SU-DHL-6 (cell line): ENCODE data around the gene DNMT3A.

Source experiments
- H2AFZ ChIP-seq: fragments of 200-600 bp; sonication (generic); 2 replicates; pipeline ENCODE4 v1.6.1; 2014; ENCODE audit warnings: low read depth, mild to moderate bottlenecking, moderate library complexity, mixed read lengths, antibody characterized with exemption, low read length; ENCODE audit not compliant: severe bottlenecking
- H3F3A ChIP-seq: fragments of 200-600 bp; shearing (Covaris generic); 2 replicates; pipeline ENCODE4 v1.6.0; 2016; ENCODE audit warnings: antibody characterized with exemption, mild to moderate bottlenecking; ENCODE audit not compliant: insufficient read depth
- H3K27ac ChIP-seq: fragments of 200-600 bp; sonication (generic); 2 replicates; pipeline ENCODE4 v1.5.1; 2016; ENCODE audit warnings: low read depth, mild to moderate bottlenecking, low read length, moderate library complexity, mixed read lengths
- H3K27me3 ChIP-seq: fragments of 200-600 bp; sonication (generic), shearing (Covaris generic); 2 replicates; pipeline ENCODE4 v1.6.0; 2014; ENCODE audit warnings: mild to moderate bottlenecking, low read length
- H3K36me3 ChIP-seq: fragments of 200-600 bp; sonication (generic); 2 replicates; pipeline ENCODE4 v1.6.1; 2014; ENCODE audit warnings: mild to moderate bottlenecking, low read length, mixed read lengths
- H3K4me2 ChIP-seq: fragments of 300-600, 200-600 bp; shearing (Covaris generic), sonication (generic); 2 replicates; pipeline ENCODE4 v1.6.0; 2014; ENCODE audit warnings: low read length, low read depth, mild to moderate bottlenecking; ENCODE audit not compliant: poor library complexity, severe bottlenecking
- H3K4me3 ChIP-seq: fragments of 200-600 bp; sonication (generic); 2 replicates; pipeline ENCODE4 v1.5.1; 2014; ENCODE audit warnings: antibody characterized with exemption, low read length, mild to moderate bottlenecking, mixed read lengths; ENCODE audit not compliant: insufficient read depth, poor library complexity, severe bottlenecking
- H3K79me2 ChIP-seq: fragments of 200-600 bp; sonication (generic); 2 replicates; pipeline ENCODE4 v1.6.1; 2014; ENCODE audit warnings: mild to moderate bottlenecking, low read length, moderate library complexity; ENCODE audit not compliant: insufficient read depth
- H3K9ac ChIP-seq: fragments of 200-600 bp; sonication (generic); 2 replicates; pipeline ENCODE4 v1.7.0; 2014; ENCODE audit warnings: mild to moderate bottlenecking, low read length
- H3K9me2 ChIP-seq: fragments of 200-600 bp; sonication (generic); replicated peaks from 2 replicates; pipeline ENCODE4 v1.6.1; 2014; ENCODE audit warnings: low read length; ENCODE audit not compliant: insufficient read depth
- H3K9me3 ChIP-seq: fragments of 200-600 bp; sonication (generic); 2 replicates; pipeline ENCODE4 v1.6.1; 2014; ENCODE audit warnings: low read length, mixed read lengths; ENCODE audit not compliant: insufficient read depth
- H4K20me1 ChIP-seq: fragments of 200-600 bp; sonication (generic); 2 replicates; pipeline ENCODE4 v1.6.1; 2014; ENCODE audit warnings: low read depth, mild to moderate bottlenecking, antibody characterized with exemption, low read length, moderate library complexity, mixed read lengths
- EZH2phosphoT487 ChIP-seq: fragments of 200-600 bp; sonication (generic), shearing (Covaris generic); conservative IDR thresholded peaks from 2 replicates; pipeline ENCODE4 v1.6.1; 2018; ENCODE audit warnings: mild to moderate bottlenecking, antibody characterized with exemption, low read length, moderate library complexity, mixed read lengths
- TF ChIP-seq, protein P1 (sequence below): fragments of 200-600 bp; sonication (generic); IDR thresholded peaks from one replicate; pipeline ENCODE4 v1.5.1; 2017; ENCODE audit warnings: antibody characterized with exemption, mild to moderate bottlenecking, low read length, moderate library complexity; ENCODE audit not compliant: insufficient read depth, poor library complexity, severe bottlenecking

The DNMT3A gene

DNA sequence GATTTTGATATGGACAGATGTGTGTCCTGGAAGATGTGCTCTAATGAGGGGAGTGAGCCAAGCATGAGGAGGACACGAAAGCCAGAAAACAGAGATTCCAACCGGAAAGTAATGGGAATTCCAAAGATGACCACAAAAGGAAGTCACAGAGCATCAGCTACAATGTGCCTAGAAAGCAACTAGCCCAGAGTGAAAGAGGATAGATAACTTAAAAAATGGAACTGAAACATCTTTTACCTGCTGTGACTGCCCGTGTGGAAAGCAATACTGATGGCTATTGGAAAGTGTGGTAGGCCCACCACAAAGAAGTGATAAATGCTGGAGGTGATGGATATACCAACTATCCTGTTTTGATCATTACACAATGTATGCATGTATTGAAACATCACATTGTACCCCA is 21.6 kb downstream of the DNMT3A start:
- no peaks in the 10 kb centered on the region for H3K79me2 ChIP-seq

DNA sequence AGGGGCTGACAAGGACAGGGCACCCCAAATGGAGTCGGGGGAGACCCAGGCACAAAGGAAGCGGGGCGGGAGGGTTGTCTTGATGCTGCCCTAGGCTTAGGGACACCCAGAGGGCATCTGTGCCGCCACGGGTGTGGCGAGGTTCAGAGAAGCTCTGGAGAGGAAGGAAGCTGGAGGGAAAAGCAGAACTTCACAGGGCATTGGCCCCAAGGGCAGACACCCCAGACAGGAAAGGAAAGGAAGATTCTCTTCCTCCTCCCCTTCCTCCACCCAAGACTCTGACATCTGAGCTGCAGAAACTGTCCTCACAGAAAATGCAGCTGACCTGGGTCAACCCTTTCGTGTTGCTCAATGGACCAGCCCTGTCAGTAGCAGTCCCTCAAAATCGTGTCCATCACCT is 25.6 kb downstream of the DNMT3A start:
- Histone ChIP-seq H3K9ac (no peak overlapping the region), H3K4me2 (no peak overlapping the region)

More for the DNA sequence above, 21.6 kb downstream of the DNMT3A start:
- Histone ChIP-seq H3K9me2 (no peaks in the 10 kb centered on the region), H4K20me1 (no peaks in the 10 kb centered on the region; the same call in 1 of the 2 replicates), H3K4me3 (no peak overlapping the region), H3K9ac (no peak overlapping the region), H3K27me3 (no peaks in the 10 kb centered on the region), H3K4me2 (no peak overlapping the region), H3F3A (no peaks in the 10 kb centered on the region), H3K9me3 (no peaks in the 10 kb centered on the region), H3K27ac (no peak overlapping the region), H2AFZ (no peak overlapping the region), H3K36me3 (no peaks in the 10 kb centered on the region)
- no peak for TF ChIP-seq EZH2phosphoT487
- TF ChIP-seq, protein P1, sequence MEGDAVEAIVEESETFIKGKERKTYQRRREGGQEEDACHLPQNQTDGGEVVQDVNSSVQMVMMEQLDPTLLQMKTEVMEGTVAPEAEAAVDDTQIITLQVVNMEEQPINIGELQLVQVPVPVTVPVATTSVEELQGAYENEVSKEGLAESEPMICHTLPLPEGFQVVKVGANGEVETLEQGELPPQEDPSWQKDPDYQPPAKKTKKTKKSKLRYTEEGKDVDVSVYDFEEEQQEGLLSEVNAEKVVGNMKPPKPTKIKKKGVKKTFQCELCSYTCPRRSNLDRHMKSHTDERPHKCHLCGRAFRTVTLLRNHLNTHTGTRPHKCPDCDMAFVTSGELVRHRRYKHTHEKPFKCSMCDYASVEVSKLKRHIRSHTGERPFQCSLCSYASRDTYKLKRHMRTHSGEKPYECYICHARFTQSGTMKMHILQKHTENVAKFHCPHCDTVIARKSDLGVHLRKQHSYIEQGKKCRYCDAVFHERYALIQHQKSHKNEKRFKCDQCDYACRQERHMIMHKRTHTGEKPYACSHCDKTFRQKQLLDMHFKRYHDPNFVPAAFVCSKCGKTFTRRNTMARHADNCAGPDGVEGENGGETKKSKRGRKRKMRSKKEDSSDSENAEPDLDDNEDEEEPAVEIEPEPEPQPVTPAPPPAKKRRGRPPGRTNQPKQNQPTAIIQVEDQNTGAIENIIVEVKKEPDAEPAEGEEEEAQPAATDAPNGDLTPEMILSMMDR = no peak

GRCh38 chr2:25315316-25315680 is 26.4 kb downstream of the DNMT3A start:
- H4K20me1 ChIP-seq = no peaks in the 10 kb centered on the region
- no peaks in the 10 kb centered on the region for H3K79me2 ChIP-seq
- H3K27ac ChIP-seq = no peak overlapping the region
- H3K4me3 ChIP-seq = no peak overlapping the region
- TF ChIP-seq, protein P1 = no peak
- TF ChIP-seq EZH2phosphoT487 = no peak
- H3K9me3 ChIP-seq = no peaks in the 10 kb centered on the region
- no peaks in the 10 kb centered on the region for H3F3A ChIP-seq
- H3K36me3 ChIP-seq = no peaks in the 10 kb centered on the region
- H3K9ac ChIP-seq = no peak overlapping the region
- H3K4me2 ChIP-seq = no peak overlapping the region
- no peak overlapping the region for H2AFZ ChIP-seq
- H3K9me2 ChIP-seq = no peaks in the 10 kb centered on the region
- H3K27me3 ChIP-seq = no peaks in the 10 kb centered on the region

More for the DNA sequence above, 25.6 kb downstream of the DNMT3A start:
- no peak overlapping the region for H2AFZ ChIP-seq
- no peak overlapping the region for H3K4me3 ChIP-seq
- H3K27ac ChIP-seq = no peak overlapping the region
- H3K27me3 ChIP-seq = no peaks in the 10 kb centered on the region
- no peaks in the 10 kb centered on the region for H3K9me3 ChIP-seq
- H3K9me2 ChIP-seq = no peaks in the 10 kb centered on the region
- H3K36me3 ChIP-seq = no peaks in the 10 kb centered on the region
- no peaks in the 10 kb centered on the region for H3F3A ChIP-seq
- no peak for TF ChIP-seq EZH2phosphoT487
- TF ChIP-seq, protein P1 = no peak
- no peaks in the 10 kb centered on the region for H4K20me1 ChIP-seq
- H3K79me2 ChIP-seq = no peaks in the 10 kb centered on the region
